ENCODE data around the gene NRDC. TPM values are rescaled to one million over a fixed set of nuclear protein-coding genes. Genes with fewer than 3 reads are reported as not detected.

Gene NRDC
- total RNA-seq, 3 donors from 2014 or later = 83.3 to 119 (median 91.4) TPM

- no peak overlapping the region for H3K4me3 ChIP-seq
- DNase-seq (no peak), ATAC-seq (no peak)
- H3K4me1 ChIP-seq (ENCODE audit: low read depth) = peaks cover 19% of the 10 kb centered on the region
- no peaks in the 10 kb centered on the region for H3K36me3 ChIP-seq (ENCODE audit: low read depth)
- intact Hi-C loops (cut with DNase I, micrococcal nuclease) = no loop called here
- no peaks in the 10 kb centered on the region for H3K9me3 ChIP-seq
- no peak for TF ChIP-seq CTCF (IDR thresholded peaks at IDR 0.05)
Measured at GRCh38 chr1:51870603-51871350, 7.8 kb downstream of the NRDC start.

- no peak for TF ChIP-seq CTCF (IDR thresholded peaks at IDR 0.05)
- Histone ChIP-seq H3K36me3 (ENCODE audit: low read depth) (no peaks in the 10 kb centered on the region), H3K9me3 (no peaks in the 10 kb centered on the region), H3K4me1 (ENCODE audit: low read depth) (no peaks in the 10 kb centered on the region), H3K4me3 (no peak overlapping the region)
- intact Hi-C loops (cut with DNase I, micrococcal nuclease) = no loop called here
- DNase-seq (no peak), ATAC-seq (no peak)
Measured at GRCh38 chr1:51867479-51868232, 10.9 kb downstream of the NRDC start.

GRCh38 chr1:51863384-51863783 lies 15.1 kb downstream of the NRDC start:
- no peak for TF ChIP-seq CTCF (IDR thresholded peaks at IDR 0.05)

GRCh38 chr1:51861669-51862068 lies 16.9 kb downstream of the NRDC start:
- Histone ChIP-seq H3K4me3 (no peak overlapping the region), H3K4me1 (ENCODE audit: low read depth) (no peaks in the 10 kb centered on the region), H3K9me3 (no peaks in the 10 kb centered on the region), H3K36me3 (ENCODE audit: low read depth) (no peaks in the 10 kb centered on the region)
- no peak for TF ChIP-seq CTCF (IDR thresholded peaks at IDR 0.05)
- ATAC-seq (no peak), DNase-seq (no peak)
- intact Hi-C loops (cut with DNase I, micrococcal nuclease) = no loop called here

More at GRCh38 chr1:51863384-51863783, 15.1 kb downstream of the NRDC start:
- no peaks in the 10 kb centered on the region for H3K36me3 ChIP-seq (ENCODE audit: low read depth)
- ATAC-seq = no peak
- DNase-seq = no peak
- no peak overlapping the region for H3K4me3 ChIP-seq
- no peaks in the 10 kb centered on the region for H3K9me3 ChIP-seq
- H3K4me1 ChIP-seq (ENCODE audit: low read depth) = no peaks in the 10 kb centered on the region
- intact Hi-C loops (cut with DNase I, micrococcal nuclease) = no loop called here

- TF ChIP-seq CTCF (IDR thresholded peaks at IDR 0.05) = no peak
- intact Hi-C loops (cut with DNase I, micrococcal nuclease) = no loop called here
- Histone ChIP-seq H3K36me3 (ENCODE audit: low read depth) (no peaks in the 10 kb centered on the region), H3K9me3 (no peaks in the 10 kb centered on the region), H3K4me1 (ENCODE audit: low read depth) (no peaks in the 10 kb centered on the region), H3K4me3 (no peak overlapping the region)
- ATAC-seq (no peak), DNase-seq (no peak)
Measured at GRCh38 chr1:51859735-51860134, 18.8 kb downstream of the NRDC start.

All from mucosa of descending colon (tissue), 3 donors.